Measurements from ENCODE around the gene PIGU. TPM values are rescaled to one million over a fixed set of nuclear protein-coding genes. Genes with fewer than 3 reads are reported as not detected.

The PIGU gene
- total RNA-seq, 1 experiment from 2014 or later, result 25.1 TPM

- BruUV-seq (replicated peaks), result TSS peak; percentile 51
- peak; percentile 87 for DNase-seq (ENCODE audit: low read depth, low spot score)
- Histone ChIP-seq H3K36me3 (ENCODE audit: control insufficient read depth in 1 of 2, insufficient read depth in 2 of 2, low read length in 2 of 2) (peaks cover under 1 to 2% of the 10 kb centered on the region in 2 experiments; a peak in 2 of 4 replicates), H3K4me1 (ENCODE audit: control insufficient read depth in 1 of 2, insufficient read depth in 2 of 2, low read length in 2 of 2) (peaks cover 4 to 7% of the 10 kb centered on the region in 2 experiments; a peak in 3 of 4 replicates), H2AFZ (ENCODE audit: low read depth, low read length, poor library complexity, severe bottlenecking) (peak within 1 kb of the TSS; percentile 55), H3K27me3 (ENCODE audit: insufficient read depth, low read length) (no peaks in the 10 kb centered on the region), H3K9me3 (ENCODE audit: control insufficient read depth in 1 of 2, insufficient read depth in 1 of 2, low read depth in 1 of 2, low read length in 2 of 2) (no peaks in the 10 kb centered on the region), H3K9ac (ENCODE audit: low read length) (peak within 1 kb of the TSS; percentile 74), H3K4me3 (replicated peaks in 1 of 2; ENCODE audit: low read depth in 1 of 2, low read length in 2 of 2) (peak within 1 kb of the TSS; percentile 72 to 87), H3K9me2 (ENCODE audit: insufficient read depth) (no peaks in the 10 kb centered on the region), H4K20me1 (ENCODE audit: insufficient read depth) (no peaks in the 10 kb centered on the region), H3K27ac (ENCODE audit: low read depth, low read length) (peak within 1 kb of the TSS; percentile 79), H3K4me2 (ENCODE audit: low read length) (peak within 1 kb of the TSS; percentile 76), H3K79me2 (ENCODE audit: insufficient read depth, low read length) (peaks cover 51% of the 10 kb centered on the region)
- CTCF ChIA-PET, result interaction anchor here (0.8 to 2.2 kb wide), 7 partner anchors 9 to 253 kb away, joined by 3 to 21 read pairs (median 4); no protein-coding TSS in a partner anchor
- POLR2A ChIA-PET, result interaction anchor here (1.0 to 1.8 kb wide), 5 partner anchors 9 to 214 kb away, joined by 3 to 7 read pairs (median 4); partner anchors contain the start of gene AHCY
- intact Hi-C loops (cut with micrococcal nuclease), result no loop called here
- RAD21 ChIA-PET (ENCODE audit: low non-redundant PET in 1 of 2, low total read pairs in 2 of 2, uncharacterized antibody in 2 of 2, unreplicated experiment in 2 of 2), result interaction anchor here in 1 of 2 experiments (1.1 to 3.2 kb wide), 2 partner anchors 44 to 204 kb away, joined by 3 to 20 read pairs; no protein-coding TSS in a partner anchor
- ATAC-seq, result peak; percentile 96
- TF ChIP-seq FOSL1 (IDR thresholded peaks at IDR 0.05; ENCODE audit: low read depth) (no peak), TCF7L2 (IDR thresholded peaks at IDR 0.05; ENCODE audit: borderline replicate concordance, extremely low read depth, insufficient read depth, insufficient read length) (peak; percentile 51), POLR2A (IDR thresholded peaks at IDR 0.05; ENCODE audit: borderline replicate concordance, extremely low read depth, insufficient read depth, insufficient read length) (peak; percentile 70), ZFX (IDR thresholded peaks at IDR 0.05) (peak; percentile 94), SP1 (IDR thresholded peaks at IDR 0.05; ENCODE audit: low read depth) (peak; percentile 85), CEBPB (IDR thresholded peaks at IDR 0.05; ENCODE audit: low read depth) (no peak), SRF (IDR thresholded peaks at IDR 0.05; ENCODE audit: low read depth) (no peak), CBX3 (IDR thresholded peaks at IDR 0.05; ENCODE audit: low read depth) (no peak), JUND (IDR thresholded peaks at IDR 0.05) (no peak), SIN3A (IDR thresholded peaks at IDR 0.05; ENCODE audit: low read depth) (peak; percentile 75; the same call in 1 of the 2 replicates), POLR2AphosphoS5 (IDR thresholded peaks at IDR 0.05; ENCODE audit: low read depth, low read length) (peak; percentile 87), RAD21 (IDR thresholded peaks at IDR 0.05; ENCODE audit: low read depth) (no peak), ZNF274 (IDR thresholded peaks at IDR 0.05; ENCODE audit: low read depth, low read length) (no peak), ZBTB33 (IDR thresholded peaks at IDR 0.05; ENCODE audit: extremely low read depth, insufficient replicate concordance, low read length) (no peak), EZH2 (IDR thresholded peaks at IDR 0.05) (no peak), CTCF (IDR thresholded peaks at IDR 0.05 in 2 of 3, conservative IDR thresholded peaks at IDR 0.05 in 1 of 3; ENCODE audit: borderline replicate concordance in 1 of 3, insufficient read depth in 1 of 3, low read depth in 2 of 3, low read length in 2 of 3) (no peak), MAX (IDR thresholded peaks at IDR 0.05) (peak; percentile 47), YY1 (IDR thresholded peaks at IDR 0.05; ENCODE audit: extremely low read depth, insufficient replicate concordance, low read depth, low read length) (peak; percentile 37), EZH2phosphoT487 (IDR thresholded peaks at IDR 0.05; ENCODE audit: borderline replicate concordance) (no peak), ATF3 (IDR thresholded peaks at IDR 0.05) (no peak), ELF1 (IDR thresholded peaks at IDR 0.05; ENCODE audit: borderline replicate concordance, low read depth) (peak; percentile 54; the same call in 1 of the 2 replicates), EGR1 (IDR thresholded peaks at IDR 0.05; ENCODE audit: low read depth) (peak; percentile 92)
Measured at GRCh38 chr20:34516247-34517113, 160.4 kb downstream of the PIGU start, which contains the start of gene DYNLRB1. DYNLRB1 (plus strand) TSS chr20:34516422; CDS start chr20:34516459, 37 bp downstream.
